ENCODE results near the gene DNPEP. TPM values are rescaled to one million over a fixed set of nuclear protein-coding genes. Genes with fewer than 3 reads are reported as not detected.

DNPEP gene
- total RNA-seq = 53.1 and 69.5 TPM in 2 replicates

DNA sequence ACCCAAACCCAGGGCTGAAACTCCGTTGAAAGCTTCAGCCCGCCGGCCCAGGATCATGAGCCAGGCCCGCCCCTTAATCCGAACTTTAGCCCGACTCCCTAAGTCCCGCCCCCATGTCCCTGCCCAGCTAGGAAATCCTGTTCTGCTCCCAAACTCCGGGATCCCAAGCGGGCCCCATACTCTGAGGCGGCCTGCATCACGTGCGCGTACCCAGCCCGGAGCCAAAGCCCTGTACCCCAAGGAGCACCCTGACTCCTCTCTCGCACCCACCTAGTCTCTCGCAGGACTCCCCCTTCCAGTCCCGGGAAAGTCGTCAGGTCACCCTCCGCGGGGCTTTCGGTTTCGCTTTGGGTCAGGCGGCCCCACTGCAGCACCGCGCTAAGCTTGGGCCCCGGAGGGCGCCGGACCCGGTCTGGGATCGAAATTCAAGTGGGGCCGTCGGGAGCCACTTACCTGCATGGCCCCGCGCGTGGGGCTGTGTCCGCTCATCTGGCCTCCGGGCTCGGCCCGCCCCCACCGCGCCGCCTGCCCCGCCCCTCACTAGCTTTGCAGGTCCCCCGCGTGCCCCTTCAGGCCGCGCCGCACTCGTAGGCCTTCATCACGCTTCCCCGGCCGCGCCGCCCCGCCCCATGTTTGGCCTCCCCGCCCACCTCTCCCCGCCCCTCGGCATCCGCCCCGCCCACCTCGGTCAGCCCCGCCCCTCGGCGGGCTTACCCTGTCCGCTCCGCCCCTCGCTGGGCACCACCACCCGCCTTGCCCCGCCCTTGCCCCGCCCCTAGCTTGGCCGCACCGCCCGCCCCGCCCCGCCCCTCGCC lies at the start of gene DNPEP:
Gene DNPEP, minus strand, starts transcription at position 607 of the 815 bp plus-strand sequence. Its CDS starts 118 bp downstream, at position 489.
- DNase-seq (ENCODE audit: low read depth in 2 of 2) = peak; percentile 78 to 95

DNA sequence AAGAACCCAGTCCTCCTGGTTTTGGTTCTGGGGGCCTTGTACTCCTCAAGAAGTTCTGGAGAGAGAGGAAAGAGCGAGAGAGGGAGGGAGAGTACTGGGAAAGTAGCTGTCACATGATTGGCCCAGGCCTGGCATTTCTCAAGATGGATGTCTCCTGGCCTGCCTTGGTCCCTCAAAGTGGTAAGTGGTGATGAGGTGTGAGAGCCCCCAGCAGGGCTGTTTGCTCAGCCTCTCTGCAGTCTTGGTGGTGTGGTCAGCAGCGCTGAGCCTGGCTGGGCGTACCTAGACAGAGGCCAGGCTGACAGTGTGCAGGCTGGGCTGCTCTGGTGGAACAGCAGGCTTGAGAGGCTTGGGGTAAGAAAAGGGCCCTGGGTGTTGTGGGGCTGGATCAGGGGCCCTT lies 49.4 kb upstream of the DNPEP start:
- DNase-seq (ENCODE audit: low read depth in 2 of 2) = no peak

DNA sequence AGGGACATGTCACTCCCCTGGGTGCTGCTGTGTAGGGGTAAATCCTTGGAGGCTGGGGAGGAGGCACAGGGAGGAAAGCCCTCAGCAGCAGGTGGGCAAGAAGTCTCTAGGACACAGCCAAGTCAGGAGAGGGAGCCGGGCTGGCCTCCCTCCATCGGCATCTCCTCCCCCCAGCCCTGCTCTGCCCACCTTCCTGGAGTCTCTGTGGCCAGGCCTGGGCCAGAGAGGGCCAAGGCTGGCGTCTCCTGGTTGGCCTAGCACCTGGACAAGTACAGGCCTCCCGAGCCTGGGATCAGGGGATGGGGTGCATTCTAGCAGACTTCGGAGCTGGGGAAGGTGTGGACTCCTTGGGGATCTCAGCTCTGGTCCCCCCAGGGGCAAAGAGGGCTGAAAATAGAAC lies 48.8 kb upstream of the DNPEP start:
- DNase-seq (ENCODE audit: low read depth in 2 of 2) = no peak

DNA sequence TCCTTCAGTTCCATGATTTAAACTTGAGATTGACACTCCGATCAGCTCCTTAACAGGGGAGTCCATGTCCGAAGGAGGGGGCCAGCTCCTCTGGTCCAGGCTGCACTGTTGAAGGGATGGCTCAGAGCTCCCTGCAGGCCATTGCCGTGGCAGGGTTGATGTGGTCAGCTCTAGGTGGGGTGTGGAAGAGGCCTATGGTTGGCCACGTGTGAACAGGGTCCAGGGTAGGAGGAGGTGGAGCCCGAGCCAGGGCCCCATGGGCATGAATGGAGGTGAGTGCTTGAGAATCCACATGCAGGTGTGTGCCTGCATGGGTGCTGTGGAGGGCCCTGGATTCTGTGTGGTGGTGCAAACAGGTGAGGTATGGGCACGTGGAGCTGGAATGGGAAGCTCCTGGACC lies 48.0 kb upstream of the DNPEP start:
- DNase-seq (ENCODE audit: low read depth in 2 of 2) = no peak

DNA sequence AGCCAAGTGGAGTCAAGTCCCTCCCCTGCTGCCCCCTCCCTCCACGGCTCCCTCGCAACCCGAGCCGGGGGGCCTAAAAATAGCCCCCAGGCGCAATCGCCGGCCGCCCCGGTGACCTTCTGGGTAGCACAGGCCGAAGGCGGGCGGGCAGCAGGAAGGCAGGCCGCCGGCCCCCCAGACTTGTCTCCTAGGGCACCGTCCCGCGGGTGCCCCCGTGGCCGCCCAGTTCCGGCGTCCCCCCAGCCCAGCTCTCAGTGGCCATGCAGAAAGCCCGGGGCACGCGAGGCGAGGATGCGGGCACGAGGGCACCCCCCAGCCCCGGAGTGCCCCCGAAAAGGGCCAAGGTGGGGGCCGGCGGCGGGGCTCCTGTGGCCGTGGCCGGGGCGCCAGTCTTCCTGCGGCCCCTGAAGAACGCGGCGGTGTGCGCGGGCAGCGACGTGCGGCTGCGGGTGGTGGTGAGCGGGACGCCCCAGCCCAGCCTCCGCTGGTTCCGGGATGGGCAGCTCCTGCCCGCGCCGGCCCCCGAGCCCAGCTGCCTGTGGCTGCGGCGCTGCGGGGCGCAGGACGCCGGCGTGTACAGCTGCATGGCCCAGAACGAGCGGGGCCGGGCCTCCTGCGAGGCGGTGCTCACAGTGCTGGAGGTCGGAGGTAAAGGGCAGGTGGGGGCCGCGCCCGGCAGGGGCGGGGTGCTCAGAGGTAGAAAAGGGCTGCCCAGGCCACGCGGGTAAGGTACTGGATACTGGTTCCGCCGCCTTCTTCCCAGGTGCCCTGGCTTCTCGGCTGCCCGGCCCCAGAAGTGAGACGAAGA lies 47.2 kb upstream of the DNPEP start, which contains the start of gene SPEG:
Gene SPEG, plus strand, starts transcription at position 126 of the 808 bp plus-strand sequence. Its CDS starts 135 bp downstream, at position 261.
- DNase-seq (ENCODE audit: low read depth in 2 of 2) = no peak

DNA sequence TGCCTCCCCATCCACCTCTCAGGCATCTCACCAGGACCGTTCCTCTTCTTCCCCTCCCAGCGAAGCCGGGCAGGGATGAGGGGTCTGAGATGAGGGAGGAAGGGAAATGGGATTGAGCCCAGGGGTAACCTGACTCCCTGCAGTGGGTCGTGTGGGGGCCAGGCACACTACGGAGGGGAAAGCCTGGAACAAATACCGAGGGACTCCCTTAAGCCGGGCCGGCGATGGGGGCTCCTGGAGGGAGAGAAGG lies 46.7 kb upstream of the DNPEP start:
- DNase-seq (ENCODE audit: low read depth in 2 of 2) = no peak

DNA sequence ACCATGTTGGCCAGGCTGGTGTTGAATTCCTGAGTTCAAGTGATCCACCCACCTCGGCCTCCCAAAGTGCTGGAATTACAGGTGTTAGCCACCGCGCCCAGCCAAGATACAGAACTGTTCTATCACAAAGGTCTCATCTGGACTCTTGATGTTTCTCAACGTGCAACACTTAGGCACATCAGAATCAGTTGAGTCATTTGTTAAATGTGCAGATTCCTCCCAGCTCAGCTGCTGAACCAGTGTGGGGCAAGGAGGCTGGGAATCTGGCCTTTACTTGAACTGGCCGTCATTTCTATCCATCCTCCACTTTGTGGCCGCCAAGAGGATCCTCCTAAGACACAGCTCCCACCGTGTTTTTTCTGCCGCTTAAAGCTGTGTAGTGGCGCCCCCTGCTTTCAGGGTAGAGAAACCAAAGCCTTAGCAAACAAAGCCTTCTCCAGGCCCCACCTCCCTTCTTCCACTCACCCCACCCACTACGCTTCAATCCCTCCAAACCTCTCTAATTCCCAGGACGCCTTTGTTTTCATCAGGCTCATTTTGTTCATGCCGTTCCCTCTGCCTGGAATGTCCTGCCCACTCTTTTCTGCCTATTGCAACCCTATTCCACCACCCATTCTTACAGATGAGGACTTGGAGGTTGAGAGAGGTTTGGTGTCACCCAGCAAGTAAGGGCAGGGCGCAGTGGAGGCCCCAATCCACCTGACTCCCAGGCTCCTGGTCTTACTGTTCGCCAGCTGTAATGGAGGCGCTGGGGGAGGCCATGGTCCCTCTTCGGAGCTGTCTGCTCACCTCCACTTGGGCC lies 46.2 kb upstream of the DNPEP start:
- peak in 1 of 2 donors; percentile 19 for DNase-seq (ENCODE audit: low read depth in 2 of 2)

DNA sequence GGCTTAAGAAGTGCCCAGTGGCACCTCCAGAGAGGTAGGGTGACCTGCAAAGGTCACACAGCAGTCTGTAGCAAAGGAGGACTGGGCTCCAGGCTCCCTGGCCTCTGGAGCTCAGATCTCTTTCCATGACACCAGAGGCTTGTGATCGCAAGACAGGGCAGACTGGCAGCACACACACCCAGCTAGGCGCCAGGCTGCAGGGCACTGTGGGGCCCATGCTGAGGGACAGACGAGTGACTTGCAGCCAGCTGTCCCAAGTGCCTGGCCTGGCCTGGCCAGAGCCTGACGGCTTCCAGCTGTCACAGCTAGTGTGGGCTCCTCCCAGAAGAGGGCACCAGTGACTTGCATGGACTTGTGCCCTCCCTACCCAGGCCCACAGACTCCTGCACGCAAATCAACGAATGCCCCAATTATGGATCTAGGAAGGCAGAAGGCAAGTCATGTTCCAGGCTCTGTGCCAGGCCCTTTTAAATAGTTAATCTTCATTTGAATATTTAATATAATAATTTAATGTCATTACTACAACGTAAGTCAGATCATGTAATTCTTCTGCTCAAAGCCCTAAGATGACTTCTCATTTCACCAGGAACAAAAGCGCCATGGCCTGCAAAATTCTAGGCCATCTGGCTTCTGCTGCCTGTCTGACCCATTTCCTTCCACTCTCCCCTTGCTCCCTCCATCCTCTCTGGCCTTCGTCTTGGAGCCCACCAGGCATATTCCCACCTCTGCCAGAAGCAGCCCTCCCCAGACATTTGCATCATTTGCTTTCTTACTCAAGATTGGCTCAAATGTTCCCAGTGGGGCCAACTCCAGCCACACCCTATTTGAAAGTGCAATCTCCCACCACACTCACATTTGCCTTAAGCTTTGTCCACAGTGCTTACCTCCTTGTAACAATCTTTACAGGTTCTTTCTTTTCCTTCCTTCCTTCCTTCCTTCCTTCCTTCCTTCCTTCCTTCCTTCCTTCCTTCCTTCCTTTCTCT lies 43.2 kb upstream of the DNPEP start:
- DNase-seq (ENCODE audit: low read depth in 2 of 2) = peak in 1 of 2 donors; percentile 10

DNA sequence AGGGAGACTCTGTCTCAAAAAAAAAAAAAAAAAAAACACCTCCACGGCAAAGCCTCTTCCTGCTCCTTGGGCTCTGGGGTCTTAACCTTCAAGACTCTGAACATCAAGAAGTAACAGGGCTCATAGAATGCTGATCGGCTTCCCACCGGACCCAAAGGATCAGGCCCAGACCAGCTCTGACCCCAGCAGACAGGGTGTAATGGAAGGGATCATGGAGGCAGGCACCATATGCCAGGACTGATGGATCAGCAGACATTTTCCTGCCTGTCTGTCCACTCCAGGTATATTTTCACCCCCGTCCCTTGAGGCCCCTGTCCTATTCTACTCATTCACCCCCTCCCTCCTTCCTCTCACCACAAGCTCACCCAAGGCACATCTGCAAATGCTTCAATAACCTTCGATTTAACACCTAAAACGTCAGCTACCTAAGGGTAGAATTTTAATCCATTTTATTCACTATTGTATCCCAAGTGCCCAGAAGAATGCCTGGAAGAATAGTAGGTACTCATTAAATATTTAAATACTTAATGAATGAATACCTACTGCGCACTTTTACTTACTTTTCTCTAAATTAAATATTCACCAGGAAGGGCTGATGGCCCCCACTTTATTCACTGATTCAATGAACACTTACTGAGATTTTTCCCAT lies 42.4 kb upstream of the DNPEP start:
- DNase-seq (ENCODE audit: low read depth in 2 of 2) = no peak

DNA sequence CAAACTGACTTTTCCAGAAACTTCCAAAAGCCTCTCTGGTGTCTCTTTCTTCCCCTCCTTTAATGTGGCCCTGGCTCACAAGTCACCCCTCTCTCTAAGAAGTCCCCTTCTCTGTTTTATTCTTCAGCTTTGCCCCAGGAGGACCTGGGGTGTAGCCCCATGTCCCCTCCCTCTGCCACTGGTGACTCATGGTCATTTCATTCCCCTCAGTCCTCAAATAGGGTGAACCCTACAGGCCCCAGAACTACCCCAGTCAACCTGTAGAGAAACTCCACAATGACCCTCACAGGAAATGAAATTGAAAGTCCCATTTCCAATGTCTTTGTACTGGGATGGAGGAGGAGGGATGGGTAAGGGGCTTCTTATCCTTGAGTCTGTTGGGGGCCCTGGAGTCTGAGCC lies 40.8 kb upstream of the DNPEP start:
- DNase-seq (ENCODE audit: low read depth in 2 of 2) = no peak

DNA sequence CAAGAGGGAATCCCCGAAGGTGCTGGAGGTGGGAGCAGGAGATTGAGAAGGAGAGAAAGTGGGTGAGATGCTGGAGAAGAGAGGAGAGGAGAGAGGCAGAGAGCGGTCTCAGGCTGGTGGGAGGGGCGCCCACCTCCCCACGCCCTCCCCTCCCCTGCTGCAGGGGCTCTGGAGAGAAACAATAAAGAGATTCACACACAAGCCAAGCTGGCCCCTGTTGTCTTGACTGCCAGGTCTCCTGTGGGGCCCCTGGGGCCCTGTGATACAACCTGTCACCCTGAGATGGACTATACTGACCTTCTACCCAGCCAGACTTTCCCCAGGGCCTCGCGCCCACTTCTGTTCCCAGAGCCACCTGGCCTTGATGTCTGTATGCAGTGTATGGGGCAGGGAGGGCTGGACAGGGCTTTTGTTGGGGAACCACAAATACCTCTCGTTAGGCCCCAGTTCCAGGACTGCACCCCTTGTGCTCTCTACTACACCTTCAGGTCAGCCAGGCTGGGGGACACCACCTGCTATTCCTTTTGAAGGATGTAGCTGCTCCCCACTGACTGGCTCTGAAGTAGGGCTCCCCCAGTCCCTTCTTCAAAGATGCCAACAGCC lies 38.9 kb upstream of the DNPEP start:
- no peak for DNase-seq (ENCODE audit: low read depth in 2 of 2)

DNA sequence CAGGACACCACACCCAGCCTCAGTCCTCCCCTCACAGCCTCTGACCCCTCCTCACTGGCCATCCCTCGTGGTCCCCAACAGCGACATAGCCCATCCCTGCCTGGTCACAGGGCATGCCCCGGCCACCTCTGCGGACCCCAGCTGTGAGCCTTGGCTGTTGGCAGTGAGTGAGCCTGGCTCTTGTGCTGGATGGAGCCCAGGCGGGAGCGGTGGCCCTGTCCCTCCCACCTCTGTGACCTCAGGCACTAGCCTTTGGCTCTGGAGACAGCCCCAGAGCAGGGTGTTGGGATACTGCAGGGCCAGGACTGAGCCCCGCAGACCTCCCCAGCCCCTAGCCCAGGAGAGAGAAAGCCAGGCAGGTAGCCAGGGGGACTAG lies 38.3 kb upstream of the DNPEP start:
- DNase-seq (ENCODE audit: low read depth in 2 of 2) = no peak

DNA sequence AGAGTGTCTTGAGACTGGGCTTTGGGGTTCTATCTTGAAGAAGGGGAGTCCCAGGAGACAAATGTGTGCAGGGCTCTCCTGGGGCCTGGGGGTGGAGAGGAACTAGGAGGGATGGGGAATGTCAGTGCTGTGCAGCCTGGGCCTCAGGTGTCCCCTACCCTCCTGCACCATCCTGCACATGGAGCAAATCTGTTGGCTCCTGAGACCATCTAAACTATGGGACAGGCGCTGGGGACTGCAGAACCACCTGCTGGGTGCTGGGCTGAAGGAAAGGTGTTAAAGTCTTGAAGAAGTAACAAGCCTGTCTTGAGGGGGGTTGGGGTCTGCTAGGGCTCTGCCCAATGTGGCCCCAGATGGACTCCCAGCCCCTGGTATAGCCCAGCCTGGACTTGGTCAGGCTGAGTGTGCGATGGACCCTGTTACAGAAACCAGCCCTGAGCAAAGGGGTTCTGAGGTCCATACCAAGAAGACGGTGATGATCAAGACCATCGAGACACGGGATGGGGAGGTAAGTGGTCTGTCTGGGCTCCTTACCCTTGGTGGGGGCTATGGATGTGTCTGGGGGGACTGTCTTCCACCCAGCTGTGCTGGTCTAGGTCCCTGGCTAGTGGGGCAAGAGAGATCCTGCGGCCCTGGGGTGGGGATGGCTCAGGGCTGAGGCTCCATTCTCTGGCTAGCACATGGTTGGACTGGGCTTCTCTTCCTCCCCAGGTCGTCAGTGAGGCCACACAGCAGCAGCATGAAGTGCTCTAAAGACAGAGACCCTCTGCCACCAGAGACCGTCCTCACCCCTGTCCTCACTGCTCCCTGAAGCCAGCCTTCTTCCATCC lies 37.7 kb upstream of the DNPEP start:
- no peak for DNase-seq (ENCODE audit: low read depth in 2 of 2)

DNA sequence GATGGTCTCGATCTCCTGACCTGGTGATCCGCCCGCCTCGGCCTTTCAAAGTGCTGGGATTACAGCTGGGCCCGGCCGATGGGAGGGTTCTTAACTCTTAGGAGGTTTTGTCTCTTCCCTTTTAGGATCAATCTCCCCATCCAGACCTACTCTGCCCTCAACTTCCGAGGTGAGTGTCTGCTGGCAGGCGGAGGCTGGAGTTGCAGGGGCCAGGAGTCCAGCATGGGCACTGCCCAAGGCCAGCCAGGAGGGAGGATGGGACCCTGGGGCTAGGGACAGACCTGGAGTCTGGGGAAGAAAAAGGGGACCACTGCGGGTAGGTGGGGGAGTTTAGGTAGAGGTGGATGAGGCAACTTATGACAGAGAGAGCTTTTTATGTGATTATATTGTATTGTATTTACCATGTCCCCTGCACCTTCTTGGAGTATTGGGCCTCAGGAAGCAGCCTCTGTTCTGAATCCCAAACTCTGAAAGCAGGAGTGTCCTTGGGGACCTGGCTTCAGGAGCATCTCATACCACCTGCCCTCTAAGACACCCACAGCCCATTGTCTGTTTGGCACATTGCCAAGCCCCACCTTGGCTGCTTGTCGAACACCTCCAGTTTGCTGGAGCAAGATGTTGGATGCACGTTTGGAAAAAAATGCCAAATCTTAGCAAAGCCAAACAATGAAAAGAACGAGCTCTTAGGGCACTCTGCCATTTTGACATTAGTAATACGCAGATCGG lies 36.1 kb upstream of the DNPEP start:
- no peak for DNase-seq (ENCODE audit: low read depth in 2 of 2)

DNA sequence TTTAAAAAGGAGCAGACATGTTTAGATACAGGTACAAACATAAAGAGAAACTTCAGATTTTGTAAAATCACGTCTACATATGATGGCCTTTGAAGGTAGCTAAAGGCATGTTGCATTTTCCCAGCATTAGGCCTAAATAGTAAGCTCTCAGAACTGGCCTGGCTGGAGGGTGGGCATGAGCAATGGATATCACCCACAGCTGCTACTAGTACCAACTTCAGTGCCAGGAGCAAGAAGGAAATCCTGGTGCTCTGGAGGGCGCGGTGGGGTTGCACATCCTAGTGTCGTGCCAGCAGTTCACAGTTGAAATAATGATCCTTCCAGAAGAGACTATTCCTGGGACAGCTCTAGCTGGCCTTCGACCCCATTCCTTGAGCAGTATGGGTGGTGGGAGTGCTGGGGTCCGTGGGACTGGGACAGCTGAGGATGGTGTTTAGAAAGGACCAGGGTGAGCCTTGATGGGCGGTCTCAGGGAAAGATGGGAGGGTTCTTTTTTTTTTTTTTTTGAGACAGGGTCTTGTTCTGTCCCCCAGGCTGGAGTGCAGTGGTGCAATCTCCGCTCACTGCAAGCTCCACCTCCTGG lies 35.3 kb upstream of the DNPEP start:
- DNase-seq (ENCODE audit: low read depth in 2 of 2) = no peak

DNA sequence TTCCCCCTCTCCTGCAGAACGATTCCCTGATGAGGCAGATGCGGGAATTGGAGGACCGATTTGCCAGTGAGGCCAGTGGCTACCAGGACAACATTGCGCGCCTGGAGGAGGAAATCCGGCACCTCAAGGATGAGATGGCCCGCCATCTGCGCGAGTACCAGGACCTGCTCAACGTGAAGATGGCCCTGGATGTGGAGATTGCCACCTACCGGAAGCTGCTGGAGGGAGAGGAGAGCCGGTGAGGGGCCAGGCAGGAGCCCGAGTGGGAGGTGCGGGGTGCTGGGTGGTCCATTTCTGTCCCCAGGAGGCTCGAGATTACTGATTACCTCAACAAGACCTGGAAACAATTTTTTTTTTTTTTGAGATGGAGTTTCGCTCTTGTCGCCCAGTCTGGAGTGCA lies 33.6 kb upstream of the DNPEP start:
- no peak for DNase-seq (ENCODE audit: low read depth in 2 of 2)

DNA sequence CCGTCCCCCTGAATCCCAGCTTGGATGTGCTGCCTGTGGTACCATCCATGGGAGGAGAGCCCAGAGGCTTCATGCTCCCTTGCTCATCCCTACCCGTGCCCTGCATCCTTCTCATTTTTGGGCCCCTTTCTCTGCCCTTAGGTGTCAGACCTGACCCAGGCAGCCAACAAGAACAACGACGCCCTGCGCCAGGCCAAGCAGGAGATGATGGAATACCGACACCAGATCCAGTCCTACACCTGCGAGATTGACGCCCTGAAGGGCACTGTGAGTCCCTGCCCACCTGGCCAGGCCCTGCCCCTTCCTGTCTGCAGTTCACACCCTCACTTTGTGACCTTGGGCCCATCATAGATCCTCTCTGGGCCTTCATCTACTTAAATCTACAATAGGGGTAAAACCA lies 33.0 kb upstream of the DNPEP start:
- DNase-seq (ENCODE audit: low read depth in 2 of 2) = no peak

Data from dermis microvascular lymphatic vessel endothelial cell (primary cell).